ENCODE measurements around the gene SH3TC2. TPM values are rescaled to one million over a fixed set of nuclear protein-coding genes. Genes with fewer than 3 reads are reported as not detected.

The SH3TC2 gene
- total RNA-seq, 1 experiment from 2014 or later, result 19.9 TPM

GRCh38 chr5:149060325-149060724 is 2.5 kb downstream of the SH3TC2 start:
- peak; percentile 82 for DNase-seq (ENCODE audit: low spot score)

GRCh38 chr5:149056616-149057165 is 6.2 kb downstream of the SH3TC2 start:
- DNase-seq (ENCODE audit: low spot score), result no peak

- no peak for DNase-seq (ENCODE audit: low spot score)
Observed at GRCh38 chr5:149054416-149054815, 8.4 kb downstream of the SH3TC2 start.

DNA sequence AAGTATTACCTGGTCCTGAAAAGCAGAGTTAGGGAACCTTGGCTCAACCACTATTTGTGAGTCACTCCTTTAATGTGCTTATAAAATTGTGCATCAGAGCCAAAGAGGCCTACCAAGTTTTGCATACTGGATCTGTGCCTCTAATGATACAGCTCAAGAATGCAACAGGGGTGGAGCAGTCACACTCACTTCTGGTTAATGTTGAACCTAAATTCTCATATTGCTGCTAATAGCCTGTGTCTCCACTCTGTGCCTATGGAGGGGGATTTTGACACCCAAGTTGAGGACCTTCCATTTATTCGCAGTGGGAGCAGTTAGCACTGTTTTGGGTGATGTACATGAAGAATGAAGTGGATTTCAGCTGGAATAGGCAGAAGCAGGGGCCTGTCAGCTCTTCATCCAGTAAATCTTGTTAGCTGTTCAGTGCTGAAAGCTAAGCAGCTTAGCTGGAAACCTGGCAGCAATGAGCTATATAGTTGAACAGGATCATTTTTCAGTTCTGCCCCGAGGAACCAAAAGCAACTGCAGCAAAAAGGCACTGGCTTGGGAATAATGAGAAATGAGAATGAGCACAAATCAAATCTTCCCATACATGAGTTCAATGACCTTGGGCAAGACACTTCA is 9.7 kb downstream of the SH3TC2 start:
- peak; percentile 79 for DNase-seq (ENCODE audit: low spot score)

DNA sequence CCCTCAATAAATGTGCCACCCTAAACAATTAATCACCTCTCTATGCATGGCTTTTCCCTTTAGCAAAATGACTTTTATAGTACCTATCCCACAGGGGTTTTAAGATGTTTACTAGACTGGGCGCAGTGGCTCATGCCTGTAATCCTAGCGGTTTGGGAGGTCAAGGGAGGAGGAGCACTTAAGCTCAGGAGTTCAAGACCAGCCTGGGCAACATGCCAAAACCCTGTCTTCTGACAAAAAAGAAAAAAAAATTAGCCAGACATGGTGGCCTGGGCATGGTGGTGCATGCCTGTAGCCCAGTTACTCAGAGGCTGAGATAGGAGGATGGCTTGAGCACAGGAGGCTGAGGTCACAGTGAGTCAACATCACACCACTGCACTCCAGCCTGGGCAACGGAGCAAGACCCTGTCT is 13.5 kb downstream of the SH3TC2 start:
- peak; percentile 89 for DNase-seq (ENCODE audit: low spot score)

DNA sequence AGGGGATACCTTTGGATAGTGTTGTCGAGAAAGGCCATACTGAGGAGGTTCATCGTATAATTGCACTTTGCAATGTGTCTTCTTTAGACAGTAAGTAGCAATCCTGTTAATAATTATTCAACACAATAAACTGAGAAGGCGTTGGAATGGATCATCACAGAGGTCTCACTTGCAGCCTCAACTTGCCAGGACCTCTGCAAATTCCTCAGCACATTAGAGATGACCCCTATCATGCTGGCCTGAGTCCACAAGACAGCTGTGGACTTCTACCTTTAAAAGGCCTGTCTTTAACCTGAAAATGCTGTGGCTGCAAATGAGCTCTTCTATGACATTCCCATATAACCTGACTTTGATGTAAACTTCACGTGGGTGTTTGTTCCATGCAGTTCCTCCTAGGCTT is 14.1 kb downstream of the SH3TC2 start:
- DNase-seq (ENCODE audit: low spot score), result peak; percentile 59

- no peak for DNase-seq (ENCODE audit: low spot score)
Observed at GRCh38 chr5:149047462-149047861, 15.4 kb downstream of the SH3TC2 start.

DNA sequence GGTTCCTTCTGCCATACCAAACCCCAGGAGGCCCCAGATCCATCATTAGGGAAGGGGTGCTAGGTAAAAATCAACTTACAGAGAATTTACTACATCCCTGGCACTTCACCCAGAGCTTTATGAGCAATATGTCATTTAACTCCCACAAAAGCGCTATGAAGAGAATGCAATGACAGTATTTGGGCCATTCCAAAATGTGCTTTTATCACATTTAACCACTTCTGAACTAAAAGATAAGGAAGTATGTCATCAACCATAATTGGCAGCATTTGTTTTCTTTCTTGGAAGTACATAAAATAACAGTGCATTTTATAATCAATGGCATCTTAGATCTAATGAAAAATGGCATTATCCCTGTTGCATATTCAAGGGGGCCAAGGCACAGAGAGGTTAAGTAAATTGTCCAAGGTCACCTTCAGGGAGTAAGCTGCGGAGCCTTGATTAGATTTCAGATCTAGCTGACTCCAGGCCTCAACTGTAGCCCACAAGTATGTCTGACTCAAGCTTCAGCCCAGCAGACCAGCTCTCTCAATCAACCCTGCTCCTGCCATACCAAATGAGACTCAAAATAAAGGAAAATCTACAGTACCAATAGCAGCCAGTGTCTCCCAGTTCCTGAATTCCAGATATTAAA is 16.5 kb downstream of the SH3TC2 start:
- no peak for DNase-seq (ENCODE audit: low spot score)

DNA sequence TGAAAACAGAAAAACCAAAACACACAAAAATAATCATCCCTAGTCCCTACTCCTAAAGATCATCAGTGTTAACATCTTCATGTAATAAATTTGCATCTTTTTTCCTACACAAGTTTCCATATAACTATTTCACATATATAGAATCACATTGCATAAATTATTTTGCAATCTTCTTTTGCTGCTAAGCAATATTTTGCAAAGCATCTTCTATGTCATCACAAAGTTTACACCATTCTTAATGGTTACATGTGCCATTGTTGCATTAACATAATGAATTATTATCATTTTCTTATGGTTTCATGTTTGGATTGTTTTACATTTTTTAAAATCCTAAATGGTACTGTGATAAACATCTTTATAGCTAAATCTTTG is 17.8 kb downstream of the SH3TC2 start:
- no peak for DNase-seq (ENCODE audit: low spot score)

GRCh38 chr5:149044453-149045088 is 18.3 kb downstream of the SH3TC2 start:
- no peak for DNase-seq (ENCODE audit: low spot score)

- no peak for DNase-seq (ENCODE audit: low spot score)
Observed at GRCh38 chr5:149043641-149044040, 19.2 kb downstream of the SH3TC2 start.

DNA sequence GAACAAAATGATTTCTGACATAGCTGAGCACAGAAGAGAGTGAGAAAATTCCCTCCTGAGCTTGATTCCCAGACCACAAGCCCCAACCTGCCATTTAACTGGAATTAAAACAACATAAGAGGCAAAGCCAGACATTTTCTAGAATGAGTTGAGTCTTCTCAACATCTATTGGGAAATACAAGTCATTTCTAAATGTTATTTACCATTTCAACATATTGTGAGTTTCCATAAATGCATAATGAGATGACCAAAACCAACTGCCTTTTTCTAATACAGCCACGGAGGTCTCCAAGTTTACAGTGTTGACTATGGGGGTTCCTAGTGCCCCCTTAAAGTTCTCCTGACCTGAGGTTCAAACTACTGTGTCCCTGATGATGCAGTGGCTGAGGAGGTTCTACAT is 20.0 kb downstream of the SH3TC2 start:
- DNase-seq (ENCODE audit: low spot score), result no peak

DNA sequence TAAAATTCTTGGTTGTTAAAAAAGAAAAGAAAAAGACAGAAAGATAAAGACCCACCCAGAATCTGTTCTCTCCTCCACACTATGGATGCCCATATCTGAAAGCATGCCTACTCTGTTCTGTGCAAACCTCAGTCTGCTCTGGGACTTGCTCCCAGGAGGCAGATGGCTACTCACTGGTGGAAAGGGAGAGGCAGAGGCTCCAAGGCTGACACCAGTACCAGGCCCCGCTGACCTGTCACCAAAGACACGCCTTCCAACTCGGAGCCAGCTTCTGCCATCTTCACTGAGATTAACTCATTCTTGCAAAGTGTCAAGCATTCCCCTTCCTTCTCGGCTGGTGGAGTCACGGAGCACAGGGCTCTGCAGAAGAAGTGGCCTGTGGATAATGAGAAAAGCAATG is 21.6 kb downstream of the SH3TC2 start:
- no peak for DNase-seq (ENCODE audit: low spot score)

- no peak for DNase-seq (ENCODE audit: low spot score)
Observed at GRCh38 chr5:149040421-149040820, 22.4 kb downstream of the SH3TC2 start.

DNA sequence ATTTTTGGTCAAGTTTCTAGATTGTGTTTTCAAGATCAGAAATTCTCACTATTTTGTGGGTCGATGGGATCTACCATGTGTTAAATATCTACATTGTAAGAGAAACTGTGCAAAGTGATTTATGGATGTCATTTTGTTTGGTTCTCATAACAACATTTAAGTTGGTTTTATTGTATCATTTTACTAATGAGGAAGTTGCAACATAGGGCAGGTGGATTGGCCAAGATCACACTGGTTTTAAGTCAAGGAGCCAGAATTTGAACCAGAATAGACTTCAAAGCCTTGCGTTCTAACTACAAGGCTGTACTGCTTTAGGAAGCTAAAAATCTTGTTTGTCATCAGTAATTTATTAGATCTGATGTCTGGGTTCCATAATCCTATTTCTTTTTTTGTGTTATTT is 23.4 kb downstream of the SH3TC2 start:
- no peak for DNase-seq (ENCODE audit: low spot score)

- no peak for DNase-seq (ENCODE audit: low spot score)
Observed at GRCh38 chr5:149038336-149039080, 24.4 kb downstream of the SH3TC2 start.

DNA sequence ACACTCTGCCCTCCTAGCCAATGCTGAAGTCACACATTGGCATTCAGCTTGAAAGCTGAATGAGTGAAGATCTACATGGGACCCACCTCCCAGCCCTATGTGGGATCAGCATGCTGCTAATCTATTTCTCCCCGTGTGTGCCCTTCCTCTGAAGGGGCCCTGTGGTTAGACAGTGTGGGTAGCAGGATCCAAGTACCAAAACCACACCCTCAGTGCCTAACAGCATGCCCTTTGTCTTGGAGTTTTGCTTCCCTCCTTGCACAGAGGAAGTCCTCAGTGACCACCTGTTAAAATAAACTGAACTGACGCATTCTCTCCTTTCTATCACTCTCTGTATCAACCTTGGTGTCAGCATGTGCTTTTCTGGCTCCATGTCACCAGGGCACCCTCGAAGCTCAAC is 25.0 kb downstream of the SH3TC2 start:
- peak; percentile 31 for DNase-seq (ENCODE audit: low spot score)

GRCh38 chr5:149036970-149037369 is 25.9 kb downstream of the SH3TC2 start:
- no peak for DNase-seq (ENCODE audit: low spot score)

DNA sequence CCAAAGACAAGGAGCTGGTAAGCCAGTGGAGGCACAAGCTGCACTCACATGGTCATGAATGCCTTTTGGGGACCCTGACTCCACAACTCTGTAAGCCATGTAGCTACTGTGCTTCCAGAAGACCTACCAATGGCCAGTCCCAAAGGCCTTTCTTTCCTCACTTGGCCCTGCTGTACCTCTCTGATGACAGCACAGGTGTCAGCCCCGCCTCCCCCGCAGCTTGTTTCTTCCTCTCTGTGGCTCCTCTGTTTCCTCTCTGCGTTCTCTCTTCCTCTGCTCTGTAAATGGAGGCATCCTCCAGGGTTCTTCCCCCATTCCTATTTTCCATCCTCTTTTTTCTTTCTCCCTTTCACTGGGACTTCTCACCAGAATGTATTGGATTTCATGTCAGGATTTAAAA is 26.7 kb downstream of the SH3TC2 start:
- no peak for DNase-seq (ENCODE audit: low spot score)

DNA sequence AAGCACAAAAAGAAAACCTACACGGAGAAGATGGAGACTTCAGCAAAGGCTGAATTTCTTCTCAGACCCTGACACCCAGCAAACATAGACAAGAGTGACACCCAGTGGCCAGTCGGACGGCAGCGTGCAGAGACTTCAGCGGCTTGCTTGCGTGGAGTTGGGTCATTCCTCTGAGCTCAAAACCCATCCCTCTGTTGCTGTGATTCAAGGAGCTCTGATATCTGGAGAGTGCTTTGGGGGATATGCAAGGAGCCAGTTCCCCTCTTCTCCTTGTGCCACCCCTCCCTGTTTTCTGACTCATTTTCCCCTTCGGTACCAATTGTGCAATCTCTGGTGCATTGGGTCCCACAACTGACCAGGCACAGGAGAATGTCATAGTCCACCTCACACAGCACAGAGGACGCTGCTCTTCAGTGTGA is 27.5 kb downstream of the SH3TC2 start:
- DNase-seq (ENCODE audit: low spot score), result peak; percentile 85

DNA sequence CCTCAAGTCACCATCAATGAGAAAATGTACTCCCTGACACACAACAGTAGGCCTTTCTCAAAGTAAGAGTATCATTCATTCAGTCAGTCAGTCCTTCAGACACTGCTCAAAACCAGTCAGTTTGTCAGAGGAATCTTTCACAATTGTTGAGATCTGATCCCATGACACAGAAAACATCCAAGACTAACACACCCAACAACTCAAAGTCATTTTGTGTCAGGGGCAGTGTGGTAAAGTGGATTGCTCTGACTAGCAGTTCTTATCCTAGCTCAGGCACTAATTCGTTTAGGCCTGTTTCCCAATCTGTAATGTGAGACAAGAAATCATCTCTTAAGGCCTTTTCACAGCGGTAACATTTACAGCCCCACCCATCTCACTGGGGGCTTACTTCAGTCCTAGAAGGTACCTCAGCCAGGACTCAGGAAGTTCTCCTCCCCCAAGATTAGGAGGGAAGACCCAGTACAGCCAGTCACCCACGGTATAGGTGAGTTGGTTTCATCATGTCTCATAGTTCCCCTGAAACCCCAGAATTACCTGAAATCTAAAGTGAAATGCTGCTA is 31.9 kb downstream of the SH3TC2 start:
- DNase-seq (ENCODE audit: low spot score), result no peak

GRCh38 chr5:149030392-149030791 is 32.5 kb downstream of the SH3TC2 start:
- DNase-seq (ENCODE audit: low spot score), result no peak
